ENCODE data around the gene KCNMA1.

GRCh38 chr10:77401683-77402082 lies 235.9 kb downstream of the KCNMA1 start:
- TF ChIP-seq CTCF (IDR thresholded peaks at IDR 0.05 in 2 of 3, conservative IDR thresholded peaks at IDR 0.05 in 1 of 3; ENCODE audit: borderline replicate concordance in 1 of 3, insufficient read depth in 1 of 3, low read depth in 2 of 3, low read length in 2 of 3) (no peak), REST (IDR thresholded peaks at IDR 0.05; ENCODE audit: low read depth) (no peak), CEBPB (IDR thresholded peaks at IDR 0.05; ENCODE audit: low read depth) (no peak), ATF3 (IDR thresholded peaks at IDR 0.05) (no peak), ZNF274 (IDR thresholded peaks at IDR 0.05; ENCODE audit: low read depth, low read length) (no peak), POLR2A (IDR thresholded peaks at IDR 0.05; ENCODE audit: borderline replicate concordance, extremely low read depth, insufficient read depth, insufficient read length) (no peak), MAX (IDR thresholded peaks at IDR 0.05) (no peak), POLR2AphosphoS5 (IDR thresholded peaks at IDR 0.05; ENCODE audit: low read depth, low read length) (no peak), EZH2 (IDR thresholded peaks at IDR 0.05) (no peak), YY1 (IDR thresholded peaks at IDR 0.05; ENCODE audit: extremely low read depth, insufficient replicate concordance, low read depth, low read length) (no peak), TCF7L2 (IDR thresholded peaks at IDR 0.05; ENCODE audit: borderline replicate concordance, extremely low read depth, insufficient read depth, insufficient read length) (no peak), ZBTB33 (IDR thresholded peaks at IDR 0.05; ENCODE audit: extremely low read depth, insufficient replicate concordance, low read length) (no peak), SIN3A (IDR thresholded peaks at IDR 0.05; ENCODE audit: low read depth) (no peak)

Measured in HCT116 (cell line).